ENCODE results near the gene RHOV.

DNA sequence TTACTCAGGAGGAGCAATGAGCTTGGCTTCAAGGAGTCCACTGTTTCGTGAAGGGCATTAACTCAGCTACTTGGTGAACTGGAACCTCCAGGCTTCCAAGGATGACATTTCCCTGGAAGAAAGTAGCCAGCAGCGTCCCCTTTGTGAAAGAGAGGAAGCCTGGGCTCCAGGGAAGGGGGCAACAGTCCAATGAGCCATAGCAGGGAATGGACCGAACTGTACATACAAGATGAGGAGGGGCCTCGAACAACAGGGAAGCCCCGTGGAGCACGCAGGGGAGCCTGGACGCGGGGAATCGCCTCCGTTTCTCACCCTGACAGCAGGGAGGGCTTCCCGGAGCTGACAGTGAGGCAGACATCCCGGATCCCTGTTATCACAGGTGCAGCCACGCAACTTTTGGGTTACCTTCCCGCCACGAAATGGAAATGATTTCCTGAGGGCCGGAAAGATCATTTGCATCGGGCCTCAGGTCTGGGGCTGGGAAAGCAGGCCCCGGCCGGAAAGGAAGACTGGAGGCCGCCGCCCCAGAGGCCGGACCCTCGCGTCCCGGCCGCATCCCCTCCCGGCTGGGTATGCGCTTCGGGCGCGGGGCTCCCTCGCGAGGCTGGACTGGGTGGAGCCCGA, 30.7 kb downstream of the RHOV start:
- TF ChIP-seq, protein P1, sequence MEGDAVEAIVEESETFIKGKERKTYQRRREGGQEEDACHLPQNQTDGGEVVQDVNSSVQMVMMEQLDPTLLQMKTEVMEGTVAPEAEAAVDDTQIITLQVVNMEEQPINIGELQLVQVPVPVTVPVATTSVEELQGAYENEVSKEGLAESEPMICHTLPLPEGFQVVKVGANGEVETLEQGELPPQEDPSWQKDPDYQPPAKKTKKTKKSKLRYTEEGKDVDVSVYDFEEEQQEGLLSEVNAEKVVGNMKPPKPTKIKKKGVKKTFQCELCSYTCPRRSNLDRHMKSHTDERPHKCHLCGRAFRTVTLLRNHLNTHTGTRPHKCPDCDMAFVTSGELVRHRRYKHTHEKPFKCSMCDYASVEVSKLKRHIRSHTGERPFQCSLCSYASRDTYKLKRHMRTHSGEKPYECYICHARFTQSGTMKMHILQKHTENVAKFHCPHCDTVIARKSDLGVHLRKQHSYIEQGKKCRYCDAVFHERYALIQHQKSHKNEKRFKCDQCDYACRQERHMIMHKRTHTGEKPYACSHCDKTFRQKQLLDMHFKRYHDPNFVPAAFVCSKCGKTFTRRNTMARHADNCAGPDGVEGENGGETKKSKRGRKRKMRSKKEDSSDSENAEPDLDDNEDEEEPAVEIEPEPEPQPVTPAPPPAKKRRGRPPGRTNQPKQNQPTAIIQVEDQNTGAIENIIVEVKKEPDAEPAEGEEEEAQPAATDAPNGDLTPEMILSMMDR (IDR thresholded peaks at IDR 0.05): no peak
- TF ChIP-seq POLR2AphosphoS5 (IDR thresholded peaks at IDR 0.05): no peak

Data from prostate gland (tissue), 2 donors.